Upper lobe of left lung (tissue), 4 donors: Measurements from ENCODE around the gene ZNF575.
"Not testable (repeated sequence)": the region's sequence is repeated elsewhere in the genome, so short reads cannot be mapped to it uniquely, and the experiment has no call there.

Experiments
- POLR2A ChIP-seq, 4 donors: fragments of 450-650 bp; IDR thresholded peaks; one replicate each; pipeline ENCODE4 v1.5.1; 2016 to 2017; ENCODE audit warnings: antibody characterized with exemption in 4 of 4, mild to moderate bottlenecking in 2 of 4
- TF ChIP-seq, protein P1 (sequence below), 6 experiments: fragments of 450-650 bp in 4 of 6; fragments of 200-600 bp in 2 of 6; sonication (generic) in 2 of 6; IDR thresholded peaks; one replicate each; pipeline ENCODE4 v1.5.1; 2016 to 2019; ENCODE audit warnings: antibody characterized with exemption in 6 of 6

DNA sequence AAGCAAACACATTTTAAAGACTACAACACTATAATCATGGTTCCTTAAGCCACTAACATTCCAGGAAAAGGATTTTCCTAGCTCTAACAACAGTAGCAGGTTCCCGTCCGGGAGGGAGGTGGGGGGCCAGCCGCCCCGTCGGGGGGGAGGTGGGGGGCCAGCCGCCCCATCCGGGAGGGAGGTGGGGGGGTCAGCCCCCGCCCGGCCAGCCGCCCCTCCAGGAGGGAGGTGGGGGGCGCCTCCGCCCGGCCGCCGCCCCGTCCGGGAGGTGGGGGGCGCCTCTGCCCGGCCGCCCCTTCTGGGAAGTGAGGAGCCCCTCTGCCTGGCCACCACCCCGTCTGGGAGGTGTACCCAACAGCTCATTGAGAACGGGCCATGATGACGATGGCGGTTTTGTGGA is 14.9 kb downstream of the ZNF575 start:
- TF ChIP-seq, protein P1, sequence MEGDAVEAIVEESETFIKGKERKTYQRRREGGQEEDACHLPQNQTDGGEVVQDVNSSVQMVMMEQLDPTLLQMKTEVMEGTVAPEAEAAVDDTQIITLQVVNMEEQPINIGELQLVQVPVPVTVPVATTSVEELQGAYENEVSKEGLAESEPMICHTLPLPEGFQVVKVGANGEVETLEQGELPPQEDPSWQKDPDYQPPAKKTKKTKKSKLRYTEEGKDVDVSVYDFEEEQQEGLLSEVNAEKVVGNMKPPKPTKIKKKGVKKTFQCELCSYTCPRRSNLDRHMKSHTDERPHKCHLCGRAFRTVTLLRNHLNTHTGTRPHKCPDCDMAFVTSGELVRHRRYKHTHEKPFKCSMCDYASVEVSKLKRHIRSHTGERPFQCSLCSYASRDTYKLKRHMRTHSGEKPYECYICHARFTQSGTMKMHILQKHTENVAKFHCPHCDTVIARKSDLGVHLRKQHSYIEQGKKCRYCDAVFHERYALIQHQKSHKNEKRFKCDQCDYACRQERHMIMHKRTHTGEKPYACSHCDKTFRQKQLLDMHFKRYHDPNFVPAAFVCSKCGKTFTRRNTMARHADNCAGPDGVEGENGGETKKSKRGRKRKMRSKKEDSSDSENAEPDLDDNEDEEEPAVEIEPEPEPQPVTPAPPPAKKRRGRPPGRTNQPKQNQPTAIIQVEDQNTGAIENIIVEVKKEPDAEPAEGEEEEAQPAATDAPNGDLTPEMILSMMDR (IDR thresholded peaks at IDR 0.05): not testable (repeated sequence)
- TF ChIP-seq POLR2A (IDR thresholded peaks at IDR 0.05): not testable (repeated sequence)
